HG02642 (cell line): ENCODE data around the gene P4HB.

Experiments used
- ATAC-seq: cut with Tn5 transposase; IDR thresholded peaks from one replicate; pipeline ENCODE4 v1.9.1; 2021; ENCODE audit warnings: mild to moderate bottlenecking; ENCODE audit not compliant: unreplicated experiment, poor library complexity

P4HB gene

GRCh38 chr17:81898029-81898866 lies 37.9 kb upstream of the P4HB start:
- no peak for ATAC-seq

DNA sequence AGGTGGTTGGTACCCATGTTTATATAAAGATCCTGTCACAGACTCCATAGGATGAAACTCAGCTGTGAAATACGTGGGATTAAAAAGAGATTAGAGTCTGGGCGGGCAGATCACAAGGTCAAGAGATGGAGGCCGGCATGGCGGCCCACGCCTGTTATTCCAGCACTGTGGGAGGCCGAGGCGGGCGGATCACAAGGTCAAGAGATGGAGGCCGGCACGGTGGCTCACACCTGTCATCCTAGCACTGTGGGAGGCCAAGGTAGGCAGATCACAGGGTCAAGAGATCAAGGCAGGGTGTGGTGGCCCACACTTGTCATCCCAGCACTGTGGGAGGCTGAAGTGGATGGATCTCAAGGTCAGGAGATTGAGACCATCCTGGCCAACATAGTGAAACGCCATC lies 35.1 kb upstream of the P4HB start:
- no peak for ATAC-seq

- no peak for ATAC-seq
Observed at GRCh38 chr17:81891303-81891552, 30.9 kb upstream of the P4HB start.

DNA sequence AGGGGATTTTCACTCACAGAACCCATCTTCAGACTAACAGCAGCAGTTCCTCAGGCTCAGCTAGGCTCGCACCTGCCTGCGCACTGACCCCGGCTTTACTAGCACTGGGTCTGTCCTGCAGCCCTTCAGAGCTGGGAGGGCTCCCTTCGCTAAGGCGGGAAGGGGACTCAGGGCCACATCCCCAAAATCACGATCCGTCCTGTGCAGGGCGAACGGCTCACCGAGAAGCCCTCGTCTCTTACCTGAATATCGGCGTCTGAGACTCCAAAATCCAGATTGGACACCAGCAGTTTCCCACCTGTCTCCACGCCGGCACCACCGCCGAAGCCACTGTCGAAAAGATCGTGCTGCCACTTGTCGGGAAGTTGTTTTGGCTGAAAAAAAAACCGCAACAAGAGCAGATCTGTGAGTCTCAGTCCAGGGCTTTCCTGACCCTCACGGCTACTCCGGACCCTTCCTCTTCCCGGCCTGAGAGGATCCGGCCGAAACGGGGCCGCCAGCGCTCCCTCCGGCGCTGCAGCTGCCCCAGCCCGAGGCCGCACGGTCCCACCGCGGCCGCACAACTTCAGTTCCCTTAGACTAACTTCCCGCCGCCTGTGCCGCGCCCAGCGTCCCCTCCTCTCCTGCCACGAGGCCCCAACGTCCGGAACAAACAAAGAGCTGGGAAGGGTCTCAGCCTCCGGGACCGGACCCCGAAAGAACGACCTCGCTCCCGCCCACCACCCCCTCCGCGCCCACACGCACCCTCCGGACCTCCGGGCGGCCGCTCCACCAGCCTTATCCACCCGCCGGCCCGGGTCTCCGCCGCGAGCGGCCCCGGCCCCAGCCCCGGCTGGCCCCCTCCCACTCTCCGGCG lies 30.3 kb upstream of the P4HB start:
- ATAC-seq = peak; percentile 20

DNA sequence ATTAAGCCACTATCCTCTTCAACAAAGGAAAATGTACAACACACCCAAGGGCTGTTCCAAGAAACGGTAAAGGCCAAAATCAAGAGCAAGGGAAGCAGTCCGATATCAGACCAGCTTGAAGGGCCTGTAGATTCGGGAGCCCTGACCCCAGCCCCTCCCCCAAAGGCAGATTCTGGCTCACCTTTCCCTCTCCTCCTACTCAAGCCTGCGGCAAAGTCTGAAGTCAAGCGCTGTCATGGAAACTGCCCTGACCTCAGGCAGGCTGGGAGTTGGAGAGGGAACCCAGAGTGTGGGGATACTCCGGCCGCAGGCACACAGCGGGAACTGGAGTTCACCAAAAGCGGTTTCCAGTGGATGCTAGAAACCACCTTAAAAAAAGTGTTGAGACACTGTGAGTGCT lies 29.3 kb upstream of the P4HB start:
- no peak for ATAC-seq

GRCh38 chr17:81888988-81889595 lies 28.8 kb upstream of the P4HB start:
- no peak for ATAC-seq

DNA sequence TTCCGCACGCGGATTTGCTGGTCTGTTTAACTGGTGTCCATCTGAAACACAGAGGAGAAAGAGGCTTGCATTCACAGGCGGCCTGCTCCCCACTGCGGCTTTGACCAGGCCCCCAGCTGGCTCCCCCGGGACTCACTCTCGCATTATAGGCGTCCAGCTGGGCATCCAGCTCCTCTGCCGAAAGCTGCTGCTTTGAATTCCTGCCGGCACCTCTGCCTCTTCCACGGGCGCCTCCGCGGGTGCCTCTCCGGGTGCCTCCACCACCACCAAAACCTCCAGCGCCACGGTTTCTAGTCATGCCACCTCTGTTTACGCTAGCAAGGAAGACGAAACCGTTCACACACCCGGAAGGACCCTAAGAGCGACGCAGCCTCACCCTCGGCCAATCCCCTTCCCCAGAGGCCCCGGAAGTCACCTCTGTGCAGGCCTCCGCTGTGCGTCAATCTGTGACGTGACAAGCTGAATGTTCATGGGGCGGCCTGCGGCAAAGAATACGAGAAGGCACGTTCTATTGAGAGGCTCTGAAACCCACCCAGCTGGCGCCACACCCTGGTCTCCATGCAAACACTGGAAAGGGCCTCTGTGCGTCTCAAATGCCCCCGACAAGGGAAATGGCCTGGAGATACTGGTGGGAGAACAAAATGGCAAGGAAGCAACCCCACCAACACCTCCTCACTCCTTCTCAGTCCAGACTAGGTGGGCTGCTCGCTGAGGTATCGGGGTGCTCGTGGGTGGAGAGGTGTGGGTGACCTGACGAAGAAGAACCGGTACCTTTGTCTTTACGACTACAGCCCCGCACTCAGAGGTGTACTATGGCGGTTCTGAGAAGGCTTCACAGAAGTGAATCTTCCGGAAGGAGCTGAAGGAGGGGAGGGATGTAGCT lies 28.0 kb upstream of the P4HB start:
- no peak for ATAC-seq

DNA sequence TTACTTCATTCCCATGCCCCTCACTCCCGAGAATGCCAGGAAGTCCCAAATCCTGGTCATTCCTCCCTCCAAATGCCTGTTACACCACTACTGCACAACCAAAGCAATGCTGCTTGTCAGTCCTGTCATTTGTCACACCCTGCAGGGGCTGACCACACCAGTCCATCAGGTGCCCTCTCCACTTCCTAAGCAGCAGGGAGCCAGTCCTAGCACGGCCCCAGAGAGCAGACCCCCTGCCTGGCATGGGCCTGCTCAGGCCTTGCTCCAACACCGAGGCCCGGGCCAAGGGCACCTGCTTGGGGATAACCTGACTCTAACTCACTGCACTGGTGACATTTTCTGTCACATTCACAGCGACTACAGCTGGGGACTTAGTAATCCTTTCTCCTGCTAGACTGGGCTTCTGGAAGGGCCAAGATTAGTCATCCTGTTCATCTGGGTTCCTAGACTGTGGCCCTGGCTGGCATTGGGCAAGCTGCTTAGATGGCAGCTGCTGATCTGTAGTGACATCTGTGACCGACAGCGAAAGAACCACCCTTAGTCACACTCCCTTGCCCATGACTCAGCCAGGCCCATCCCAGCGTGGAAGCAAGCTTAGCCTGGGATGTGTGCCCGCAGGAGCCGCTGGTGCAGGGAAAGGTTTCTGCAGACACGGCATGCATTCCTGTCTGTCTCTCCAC lies 25.7 kb upstream of the P4HB start:
- ATAC-seq = no peak

DNA sequence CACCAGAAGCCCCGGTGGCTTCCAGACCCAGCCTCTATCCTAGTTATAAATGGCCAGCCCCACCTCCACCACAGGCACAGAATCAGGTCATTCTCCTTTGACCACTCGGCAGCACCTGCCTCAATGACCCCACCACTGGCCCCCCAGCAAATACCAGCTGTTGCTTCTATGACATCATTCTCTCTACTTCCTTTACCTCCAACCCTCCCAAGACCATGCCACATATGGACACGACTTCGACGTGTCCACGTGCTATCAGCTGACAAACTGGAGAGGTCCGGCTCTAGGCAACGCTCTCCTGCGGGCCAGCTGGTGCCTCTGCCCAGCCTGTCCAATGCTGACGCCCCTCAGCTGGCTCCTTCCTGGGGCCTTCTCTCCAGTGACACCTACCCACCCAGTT lies 25.1 kb upstream of the P4HB start:
- ATAC-seq = no peak

- no peak for ATAC-seq
Observed at GRCh38 chr17:81884968-81885367, 24.6 kb upstream of the P4HB start.

GRCh38 chr17:81884520-81884919 lies 24.2 kb upstream of the P4HB start:
- no peak for ATAC-seq

GRCh38 chr17:81879121-81879520 lies 18.8 kb upstream of the P4HB start:
- no peak for ATAC-seq

- ATAC-seq = no peak
Observed at GRCh38 chr17:81878294-81878693, 18.0 kb upstream of the P4HB start.

- no peak for ATAC-seq
Observed at GRCh38 chr17:81877569-81877968, 17.2 kb upstream of the P4HB start.

DNA sequence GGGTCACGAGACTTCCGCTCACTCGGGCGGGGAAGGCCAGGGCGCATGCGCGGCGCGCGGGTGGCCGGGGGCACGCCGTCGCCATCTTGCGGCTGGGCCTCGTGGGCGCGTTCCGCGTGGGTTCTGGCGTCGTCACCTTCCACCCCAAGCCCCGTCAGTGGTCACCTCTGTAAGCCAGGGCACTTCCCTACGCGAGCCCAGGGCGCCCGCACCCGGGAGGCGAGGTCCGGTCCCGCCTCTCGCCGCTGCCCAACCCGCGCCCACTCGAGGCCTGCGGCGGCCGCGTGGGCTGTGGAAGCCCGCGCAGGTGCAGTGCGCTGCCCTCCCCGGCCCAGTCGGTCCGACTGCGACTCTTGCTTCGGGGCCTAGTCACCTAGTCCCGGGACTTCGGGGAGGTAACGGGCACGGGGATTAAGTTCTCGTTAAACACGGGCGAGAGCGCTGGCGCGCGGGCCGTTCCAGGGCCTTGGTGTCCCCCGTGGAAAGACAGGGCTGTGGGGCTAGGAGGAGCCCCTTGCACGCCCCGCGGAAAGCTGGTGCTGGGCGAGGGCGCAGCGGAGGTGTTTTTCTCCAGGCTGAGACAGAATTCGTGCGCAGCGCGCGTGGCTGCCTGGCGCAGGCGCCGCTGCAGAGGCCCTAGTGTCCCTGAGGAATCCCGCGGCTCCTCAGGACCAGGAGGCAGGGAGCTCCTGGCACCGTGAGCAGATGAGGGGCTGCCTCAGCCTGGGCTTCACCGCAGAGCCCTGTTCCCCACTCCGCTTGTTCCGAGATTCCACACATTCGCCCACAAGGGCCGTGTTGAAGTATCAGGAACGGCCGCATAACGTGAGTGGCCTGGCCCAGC lies 11.3 kb upstream of the P4HB start:
- peak; percentile 64 for ATAC-seq

DNA sequence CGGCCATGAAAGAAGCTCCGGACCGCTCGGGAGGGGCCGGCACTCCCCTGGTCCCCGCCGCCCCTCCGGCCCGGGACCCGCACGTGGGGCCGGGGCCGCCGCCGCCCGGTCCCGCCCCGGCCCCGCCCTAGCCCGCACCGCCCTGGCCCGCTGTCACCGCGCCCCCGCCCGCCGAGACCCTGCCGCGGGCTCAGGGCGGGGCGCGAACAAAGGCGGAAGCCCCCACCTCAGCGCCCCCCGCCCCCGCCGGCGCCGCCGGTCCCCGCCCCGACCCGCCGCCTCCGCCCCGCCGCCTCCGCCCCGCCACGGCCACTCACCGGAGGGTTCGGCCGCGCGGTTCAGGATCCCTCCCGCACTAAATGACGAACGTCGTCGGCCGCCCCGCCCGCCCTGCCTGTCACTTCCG lies 10.6 kb upstream of the P4HB start, which contains the start of gene ARHGDIA:
Gene ARHGDIA, minus strand, starts transcription at position 357 of the 406 bp plus-strand sequence. CDS start 1,407 bp downstream, outside the sequence.
- peak; percentile 27 for ATAC-seq

DNA sequence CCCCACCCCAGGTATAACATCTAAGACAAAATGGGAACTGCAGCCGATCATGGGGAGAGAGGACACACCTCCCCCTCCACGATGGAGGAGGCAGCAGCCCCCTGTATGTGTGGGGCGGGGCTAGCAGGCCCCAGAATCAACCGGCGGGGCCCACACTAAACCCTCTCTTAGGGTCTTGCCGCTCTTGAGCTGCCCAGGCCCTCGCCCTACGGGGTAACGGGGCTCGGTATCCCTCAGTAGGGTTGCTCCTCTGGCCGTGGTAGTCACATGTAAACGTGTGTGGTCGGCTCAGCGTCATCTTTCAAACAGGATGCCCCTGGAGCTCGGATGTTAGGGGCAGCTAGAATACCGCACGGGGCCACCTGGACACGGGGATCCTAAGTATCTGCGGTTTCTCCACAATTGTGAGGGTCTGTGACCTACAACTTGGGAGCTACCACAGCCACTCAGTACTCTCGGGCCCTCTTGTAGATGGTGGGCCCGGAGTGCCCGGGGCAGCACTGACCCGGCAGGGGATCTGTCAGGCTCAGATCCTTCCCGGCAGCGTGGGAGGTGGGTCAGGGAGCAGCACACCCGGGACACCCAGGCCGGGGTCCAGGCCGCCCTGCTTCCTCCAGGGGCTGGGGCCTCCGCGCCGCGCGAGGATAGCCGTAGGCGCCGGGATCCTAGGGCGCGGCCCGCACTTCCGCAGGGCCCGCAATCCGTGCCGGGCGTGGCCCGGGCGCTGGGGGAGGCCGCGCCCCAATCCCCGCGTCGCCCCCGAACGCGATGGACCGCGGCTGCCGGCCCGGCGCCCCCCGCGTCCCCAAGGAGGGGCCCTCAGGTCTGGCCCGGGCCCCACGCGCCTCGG lies 10.0 kb upstream of the P4HB start:
- peak; percentile 16 for ATAC-seq
